GM19238 (cell line): ENCODE measurements around the gene C19orf25.
"Not testable (repeated sequence)": the region's sequence is repeated elsewhere in the genome, so short reads cannot be mapped to it uniquely, and the experiment has no call there.

Source experiments
- DNase-seq: peaks from one replicate; pipeline ENCODE4 v3.0.0; 2011; ENCODE audit warnings: low spot score; ENCODE audit not compliant: insufficient read length

Gene C19orf25

GRCh38 chr19:1449467-1450442, 29.3 kb downstream of the C19orf25 start, which contains the start of gene APC2:
TSS of gene APC2 (plus strand) at chr19:1450121. CDS start at chr19:1453002, 2,881 bp downstream.
- DNase-seq, result no peak

DNA sequence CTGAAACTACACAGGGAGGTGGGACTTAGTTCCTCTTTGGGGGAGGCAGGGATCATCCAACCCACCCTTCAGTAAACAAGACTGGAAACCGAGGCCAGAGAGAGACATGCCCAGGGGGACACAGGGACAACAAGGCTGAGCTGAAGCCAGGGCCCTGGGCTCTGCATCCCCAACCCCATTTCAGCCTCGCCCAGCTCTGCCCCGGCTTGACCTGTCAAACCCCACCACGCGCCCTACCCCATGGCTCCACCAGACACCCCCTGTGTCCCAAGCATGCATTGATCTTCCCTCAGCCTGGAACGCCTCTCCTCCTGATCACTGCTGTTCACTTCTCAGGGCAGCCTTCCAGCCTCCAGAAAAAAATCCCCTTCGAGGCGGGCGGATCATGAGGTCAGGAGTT, 31.1 kb downstream of the C19orf25 start:
- DNase-seq, result no peak

- DNase-seq, result no peak
Observed at GRCh38 chr19:1447504-1447903, 31.5 kb downstream of the C19orf25 start.

DNA sequence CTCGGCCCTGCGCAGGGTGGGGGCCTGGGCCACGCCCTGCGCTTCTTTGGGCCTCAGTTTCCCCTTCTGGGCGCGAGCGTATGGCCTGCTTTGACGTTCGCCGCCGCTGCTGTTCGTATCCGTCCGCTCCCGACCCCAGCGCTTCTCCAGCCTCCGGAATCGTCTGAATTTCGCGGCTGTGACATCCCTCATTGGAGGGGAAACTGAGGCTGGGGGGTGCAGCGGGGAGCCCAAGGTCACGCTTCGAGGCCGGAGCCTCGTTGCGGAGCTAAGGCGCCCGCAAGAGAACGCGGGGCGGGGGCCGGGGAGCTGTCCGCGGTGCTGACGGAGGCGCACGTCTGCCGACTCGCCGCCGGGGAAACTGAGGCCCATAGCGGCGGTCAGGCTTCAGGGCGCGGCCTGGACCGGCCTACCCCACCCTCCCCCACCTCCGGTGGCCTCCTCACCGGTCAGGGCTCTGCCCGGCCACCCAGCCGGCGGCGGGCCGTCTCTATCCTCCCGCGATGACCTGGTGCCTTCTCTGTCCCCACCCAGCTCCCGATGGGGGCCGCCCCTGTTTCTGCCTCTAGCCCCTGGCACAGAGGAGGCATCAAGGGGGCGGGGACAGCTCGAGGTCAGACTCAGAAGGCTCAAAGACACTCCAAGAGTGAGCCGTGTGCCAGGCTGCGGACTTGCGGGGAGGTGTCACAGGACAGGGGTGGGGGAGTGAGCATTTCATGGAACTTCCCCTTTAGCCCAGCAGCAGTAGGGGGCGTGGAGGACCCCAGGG, 32.1 kb downstream of the C19orf25 start:
- DNase-seq, result no peak

DNA sequence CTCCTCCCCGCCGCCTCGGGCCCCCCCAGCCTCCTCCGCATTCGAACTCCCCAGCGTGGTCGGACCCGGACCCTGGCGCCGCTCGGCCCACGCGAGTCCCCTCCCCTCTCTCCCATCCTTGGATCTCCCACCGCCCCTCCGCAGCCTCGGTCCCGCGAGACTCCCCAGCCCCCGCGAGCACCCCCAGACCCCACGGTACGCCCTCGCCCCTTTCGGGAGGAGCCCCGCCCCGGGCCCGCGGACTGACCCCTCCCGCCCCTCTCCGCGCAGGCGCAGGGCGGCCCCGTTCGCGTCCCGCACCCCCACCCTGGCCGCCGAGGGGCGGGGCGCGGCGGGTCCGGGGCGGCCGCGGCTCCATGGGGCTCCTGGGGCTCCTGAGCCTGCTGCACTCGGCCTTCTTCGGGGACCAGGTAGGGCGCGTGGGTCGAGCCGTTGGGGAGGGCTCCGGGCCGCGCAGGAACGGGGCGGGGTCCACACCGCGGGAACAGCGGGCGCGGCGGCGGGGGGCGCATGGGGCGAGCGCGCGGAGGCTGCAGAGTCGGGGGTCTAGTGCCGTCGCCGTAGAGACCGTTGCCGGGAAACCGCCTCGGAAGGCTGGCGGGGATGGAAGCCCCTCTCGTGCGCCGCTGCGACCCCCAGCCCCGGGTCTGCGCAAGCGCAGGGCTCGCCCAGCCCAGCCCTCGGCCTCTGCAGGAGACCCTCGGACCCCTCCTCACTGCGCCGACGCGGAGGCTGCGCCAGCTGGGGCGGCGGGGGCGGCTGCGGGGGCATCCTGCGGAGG, 32.9 kb downstream of the C19orf25 start:
- DNase-seq, result no peak

GRCh38 chr19:1445185-1445931, 33.7 kb downstream of the C19orf25 start:
- DNase-seq, result peak; percentile 98

- no peak for DNase-seq
Observed at GRCh38 chr19:1441677-1442438, 37.2 kb downstream of the C19orf25 start.

DNA sequence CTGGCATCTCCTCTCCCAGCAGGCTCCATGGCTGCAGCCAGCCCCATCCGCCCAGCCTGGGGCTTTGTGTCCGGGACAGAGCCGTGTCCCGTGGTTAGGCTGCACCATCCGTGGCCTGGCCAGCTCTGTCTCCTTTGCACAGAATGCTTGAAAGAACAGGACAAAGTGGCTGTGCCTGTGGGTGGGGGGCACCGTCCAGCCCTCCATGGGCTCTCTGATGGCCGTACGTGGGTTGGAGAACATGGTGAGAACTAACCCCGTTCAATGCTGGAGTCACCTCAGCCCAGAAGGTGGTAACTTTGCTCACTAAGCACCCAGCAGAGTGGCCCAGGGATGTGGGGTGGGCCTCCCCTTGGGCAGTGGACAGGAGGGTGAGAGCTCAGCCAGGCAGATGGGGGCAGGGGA, 38.0 kb downstream of the C19orf25 start:
- DNase-seq, result no peak

DNA sequence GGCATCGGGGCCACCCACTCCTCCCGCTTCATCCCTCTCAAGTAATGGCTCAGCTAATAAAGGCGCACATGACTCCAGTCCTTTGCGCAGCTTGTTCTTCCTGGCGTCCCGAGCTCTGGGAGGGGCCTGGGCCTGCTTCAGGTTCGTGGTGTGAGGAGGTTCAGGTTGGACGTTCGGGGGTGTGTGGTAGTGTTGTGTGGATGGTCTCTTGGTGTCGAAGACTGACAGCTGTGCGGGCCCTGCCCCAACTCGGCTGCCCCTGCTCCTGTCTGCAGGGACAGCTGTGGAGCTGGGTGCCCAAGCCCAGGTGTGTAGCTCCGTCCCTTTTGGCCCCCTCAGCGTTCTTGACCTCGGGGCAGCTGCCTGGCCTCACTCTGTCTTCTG, 38.6 kb downstream of the C19orf25 start:
- DNase-seq, result no peak

- DNase-seq, result not testable (repeated sequence)
Observed at GRCh38 chr19:1439525-1440417, 39.2 kb downstream of the C19orf25 start.

DNA sequence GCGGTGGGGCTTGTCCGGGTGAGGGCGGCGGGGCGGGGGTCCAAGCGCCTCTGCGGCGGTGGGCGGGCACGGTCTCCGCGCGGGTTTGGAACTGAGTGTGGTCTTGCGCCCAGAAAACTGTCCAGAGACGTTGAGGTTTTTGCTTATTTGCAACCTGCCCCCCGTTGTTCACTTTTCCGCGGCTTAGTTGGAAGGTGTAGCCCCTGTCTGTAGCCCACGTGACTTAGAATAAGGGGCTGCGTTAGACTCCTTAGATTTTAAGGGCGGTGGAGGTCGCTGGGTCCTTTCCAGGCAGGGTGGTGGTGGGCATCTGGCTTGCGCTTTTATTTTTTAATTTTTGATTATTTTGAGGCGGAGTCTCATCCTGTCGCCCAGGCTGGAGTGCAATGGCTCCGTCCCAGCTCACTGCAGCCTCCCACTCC, 40.1 kb downstream of the C19orf25 start:
- no peak for DNase-seq

- DNase-seq, result peak; percentile 98
Observed at GRCh38 chr19:1438035-1438932, 40.7 kb downstream of the C19orf25 start, which contains the start of gene RPS15. TSS of gene RPS15 (plus strand) at chr19:1438396. CDS start at chr19:1438426, 30 bp downstream.

GRCh38 chr19:1437609-1438008, 41.4 kb downstream of the C19orf25 start:
- no peak for DNase-seq

DNA sequence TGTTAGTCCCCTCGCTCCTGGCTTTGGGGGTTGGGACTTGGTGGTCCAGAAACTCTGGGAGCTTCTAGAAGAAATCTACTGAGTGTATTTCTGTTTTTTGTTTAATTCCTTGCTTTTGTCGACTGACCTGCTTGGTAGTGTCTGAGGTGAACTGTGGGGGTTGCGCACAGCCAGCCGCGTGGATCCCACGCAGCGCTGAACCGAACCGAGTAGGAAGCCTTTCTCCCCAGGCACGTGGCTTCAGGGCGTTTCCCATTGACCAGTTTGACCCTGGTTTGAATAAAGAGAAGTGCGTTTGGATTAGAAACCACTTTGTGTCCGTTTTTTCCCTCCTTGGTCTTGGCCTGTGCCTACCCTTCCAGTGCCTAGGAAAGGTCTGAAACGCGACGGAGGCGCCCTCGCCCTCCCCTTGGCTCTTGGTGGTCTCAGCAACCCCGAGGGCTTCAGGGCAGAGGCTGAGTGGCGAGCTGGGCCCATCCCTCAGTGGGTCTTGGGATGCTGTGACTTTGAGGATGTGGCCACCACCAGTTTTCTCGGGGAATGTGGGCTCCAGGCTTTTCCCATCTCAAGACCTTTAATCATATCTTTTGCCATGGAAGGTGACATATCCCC, 43.5 kb downstream of the C19orf25 start:
- no peak for DNase-seq

- DNase-seq, result no peak
Observed at GRCh38 chr19:1434577-1435060, 44.4 kb downstream of the C19orf25 start.

- DNase-seq, result no peak
Observed at GRCh38 chr19:1434040-1434366, 45.0 kb downstream of the C19orf25 start.
